B cell (primary cell): Measurements from ENCODE around the gene THAP9. TPM values are rescaled to one million over a fixed set of nuclear protein-coding genes. Genes with fewer than 3 reads are reported as not detected.

Experiments
- ATAC-seq: fragments of 200-7000 bp; cut with Tn5 transposase; one replicate; pipeline ENCODE4 v1.10.0; 2021; ENCODE audit warnings: low read depth, mild to moderate bottlenecking, moderate number of reproducible peaks, moderate library complexity
- CTCF ChIA-PET: fragments of 350-600 bp; sonication (Branson Sonifier 250); formaldehyde crosslinking; loops from one replicate; lab custom pipeline; 2021; ENCODE audit warnings: antibody characterized with exemption, inconsistent platforms; lab: Charles Lee
- POLR2A ChIA-PET: fragments of 350-600 bp; sonication (Branson Sonifier 250); formaldehyde crosslinking; loops from one replicate; lab custom pipeline; 2021; ENCODE audit warnings: antibody characterized with exemption; lab: Charles Lee
- DNase-seq: peaks from one replicate; pipeline ENCODE4 v3.0.0; 2013
- H2AFZ ChIP-seq: 2 replicates; pipeline ENCODE4 v1.6.1; 2012; ENCODE audit warnings: mild to moderate bottlenecking, low read depth, low read length; ENCODE audit not compliant: insufficient read depth, poor library complexity, severe bottlenecking
- H3K27ac ChIP-seq, 2 donors: 1 replicate in 1 of 2; 2 replicates in 1 of 2; pipeline ENCODE4 v1.5.1; 2012 to 2013; ENCODE audit warnings: low read length in 2 of 2, mild to moderate bottlenecking in 2 of 2, moderate library complexity in 1 of 2
- H3K27me3 ChIP-seq, 4 experiments: fragments of 200-600 bp in 1 of 4; sonication (generic) in 1 of 4; replicated peaks in 1 of 4; 1 replicate in 2 of 4; 2 replicates in 2 of 4; pipeline versions ENCODE4 v1.6.1 to v1.7.0; 2013 to 2016; ENCODE audit warnings: low read length in 3 of 4, mild to moderate bottlenecking in 2 of 4, mixed read lengths in 1 of 4, moderate library complexity in 1 of 4; ENCODE audit not compliant: insufficient read depth in 4 of 4, control insufficient read depth in 3 of 4; ENCODE audit errors: control extremely low read depth in 1 of 4
- H3K36me3 ChIP-seq, 2 experiments: replicated peaks in 1 of 2; 1 replicate in 1 of 2; 2 replicates in 1 of 2; pipeline versions ENCODE4 v1.6.1 to v1.7.1; 2013; ENCODE audit warnings: low read length in 1 of 2; ENCODE audit not compliant: insufficient read depth in 2 of 2, control insufficient read depth in 1 of 2; ENCODE audit errors: control extremely low read depth in 1 of 2, extremely low read depth in 1 of 2
- H3K4me1 ChIP-seq, 2 donors: fragments of 200-600 bp in 1 of 2; sonication (generic) in 1 of 2; 1 replicate in 1 of 2; 2 replicates in 1 of 2; pipeline versions ENCODE4 v1.5.1 to v1.6.1; 2013 to 2017; ENCODE audit warnings: low read length in 2 of 2; ENCODE audit not compliant: control insufficient read depth in 2 of 2, insufficient read depth in 2 of 2
- H3K4me2 ChIP-seq: replicated peaks from 2 replicates; pipeline ENCODE3; 2012; ENCODE audit warnings: mild to moderate bottlenecking, low read depth, low read length; ENCODE audit not compliant: poor library complexity, severe bottlenecking
- H3K4me3 ChIP-seq, 5 experiments: fragments of 200-600 bp in 1 of 5; sonication (generic) in 1 of 5; 1 replicate in 3 of 5; 2 replicates in 2 of 5; pipeline versions ENCODE4 v1.5.1 to v1.7.0; 2011 to 2016; ENCODE audit warnings: low read length in 4 of 5, mild to moderate bottlenecking in 4 of 5, low read depth in 2 of 5, control low read depth in 1 of 5, moderate library complexity in 1 of 5; ENCODE audit not compliant: insufficient read depth in 1 of 5; ENCODE audit errors: control extremely low read depth in 1 of 5, extremely low read depth in 1 of 5
- H3K79me2 ChIP-seq: fragments of 200-600 bp; sonication (generic); one replicate; pipeline ENCODE4 v1.6.0; 2016; ENCODE audit warnings: low read length; ENCODE audit not compliant: control insufficient read depth, insufficient read depth
- H3K9ac ChIP-seq: fragments of 200-600 bp; sonication (generic); 2 replicates; pipeline ENCODE4 v1.6.1; 2017; ENCODE audit warnings: mild to moderate bottlenecking, low read length, moderate library complexity
- H3K9me3 ChIP-seq, 3 donors: one replicate each; pipeline versions ENCODE4 v1.6.1 to v1.7.1; 2013; ENCODE audit warnings: low read length in 2 of 3; ENCODE audit not compliant: control insufficient read depth in 2 of 3, insufficient read depth in 1 of 3; ENCODE audit errors: control extremely low read depth in 1 of 3
- H4K20me1 ChIP-seq: 2 replicates; pipeline ENCODE4 v1.6.0; 2012; ENCODE audit warnings: mild to moderate bottlenecking, low read length; ENCODE audit not compliant: insufficient read depth, control insufficient read depth, poor library complexity, severe bottlenecking
- H3K27ac Mint-ChIP-seq: one replicate; pipeline ENCODE4 v1.8.0; 2021; ENCODE audit warnings: mixed read lengths
- H3K27me3 Mint-ChIP-seq: one replicate; pipeline ENCODE4 v1.8.0; 2021; ENCODE audit warnings: mixed read lengths
- H3K4me1 Mint-ChIP-seq: one replicate; pipeline ENCODE4 v1.8.0; 2021; ENCODE audit warnings: mixed read lengths
- H3K4me3 Mint-ChIP-seq: one replicate; pipeline ENCODE4 v1.8.0; 2021; ENCODE audit warnings: mixed read lengths
- H3K9me3 Mint-ChIP-seq: one replicate; pipeline ENCODE4 v1.8.0; 2022; ENCODE audit warnings: mixed read lengths; ENCODE audit not compliant: insufficient read depth
- CTCF ChIP-seq: fragments of 200-600 bp; IDR thresholded peaks from one replicate; pipeline ENCODE4 v1.8.0; 2022; ENCODE audit warnings: antibody characterized with exemption, mild to moderate bottlenecking
- EZH2 ChIP-seq: IDR thresholded peaks from 2 replicates; pipeline ENCODE4 v1.6.1; 2012; ENCODE audit warnings: borderline replicate concordance, low read depth, mild to moderate bottlenecking, moderate library complexity, low read length; ENCODE audit not compliant: insufficient read depth, poor library complexity, severe bottlenecking
- WGBS: methylation state at CpG from one replicate; pipeline ENCODE4 v1.1.5; 2013; ENCODE audit warnings: missing lambda C conversion rate; ENCODE audit not compliant: insufficient coverage; 5-methylcytosine and 5-hydroxymethylcytosine counted together
- intact Hi-C: fragments of 100-400 bp; cut with micrococcal nuclease; formaldehyde crosslinking; loops from one replicate; pipeline ENCODE4 v1.10.0; 2022
- polyA plus RNA-seq: library from polyadenylated mRNA; depleted of rRNA; stranded (reverse); fragments of >200 nt; gene quantifications from 2 replicates; pipeline ENCODE4 v1.2.3, GENCODE V29; 2012
- total RNA-seq, 2 donors: library from RNA; stranded (reverse); fragments of 120-200 nt in 1 of 2; gene quantifications; 1 replicate in 1 of 2; 2 replicates in 1 of 2; pipeline versions ENCODE4 v1.2.3 to v1.2.4, GENCODE V29; 2013 to 2022

THAP9 gene
- total and polyA plus RNA-seq, 2 donors (not counting 1 experiment from before 2014, with no cell fraction given): 2.0 to 6.8 TPM

- Histone ChIP-seq H3K9me3 (no peaks in the 10 kb centered on the region), H3K4me3 (no peak overlapping the region), H4K20me1 (peaks cover 6% of the 10 kb centered on the region), H2AFZ (no peak overlapping the region), H3K27me3 (no peaks in the 10 kb centered on the region), H3K79me2 (peaks cover 6% of the 10 kb centered on the region), H3K9ac (no peak overlapping the region), H3K4me2 (no peak overlapping the region), H3K4me1 (no peaks in the 10 kb centered on the region), H3K36me3 (peaks cover 27 to 89% of the 10 kb centered on the region in 2 experiments), H3K27ac (no peak overlapping the region)
- ATAC-seq (no peak), DNase-seq (no peak)
- no peaks in the 10 kb centered on the region for H3K27me3 Mint-ChIP-seq
- WGBS: no CpG with 5 or more reads among the region's 8 CpGs
- H3K4me3 Mint-ChIP-seq: no peak overlapping the region
- TF ChIP-seq CTCF (no peak), EZH2 (no peak)
- no peak overlapping the region for H3K27ac Mint-ChIP-seq
- H3K9me3 Mint-ChIP-seq: no peaks in the 10 kb centered on the region
- CTCF ChIA-PET: no interaction called here
- POLR2A ChIA-PET: interaction anchor here (0.7 kb wide), 1 partner anchor 574 kb away, joined by 3 read pairs; no protein-coding TSS in a partner anchor
- no peaks in the 10 kb centered on the region for H3K4me1 Mint-ChIP-seq
- intact Hi-C loops: no loop called here
These were observed 33.7 kb upstream of the THAP9 start for GRCh38 chr4:82866706-82867385.

- H3K4me1 ChIP-seq: no peaks in the 10 kb centered on the region
- no peaks in the 10 kb centered on the region for H3K9me3 Mint-ChIP-seq
- ATAC-seq (no peak), DNase-seq (no peak)
- peaks cover 6% of the 10 kb centered on the region for H3K79me2 ChIP-seq
- H3K27ac Mint-ChIP-seq: no peak overlapping the region
- no peaks in the 10 kb centered on the region for H3K4me1 Mint-ChIP-seq
- WGBS: 80% methylated on average over 1 of the region's 5 CpGs
- H3K36me3 ChIP-seq: peaks cover 25 to 87% of the 10 kb centered on the region in 2 experiments
- no peaks in the 10 kb centered on the region for H3K27me3 Mint-ChIP-seq
- ChIA-PET CTCF (interaction anchor here (1.0 kb wide), 1 partner anchor 26 kb away, joined by 3 read pairs; no protein-coding TSS in a partner anchor), POLR2A (no interaction called here)
- no peak for TF ChIP-seq CTCF
- TF ChIP-seq EZH2: no peak
- intact Hi-C loops: no loop called here
- H2AFZ ChIP-seq: no peak overlapping the region
- no peak overlapping the region for H3K4me2 ChIP-seq
- H3K27me3 ChIP-seq: no peaks in the 10 kb centered on the region
- H3K27ac ChIP-seq: no peak overlapping the region
- H3K9me3 ChIP-seq: no peaks in the 10 kb centered on the region
- no peak overlapping the region for H3K9ac ChIP-seq
- no peak overlapping the region for H3K4me3 ChIP-seq
- H4K20me1 ChIP-seq: no peaks in the 10 kb centered on the region
- H3K4me3 Mint-ChIP-seq: no peak overlapping the region
These were observed 32.0 kb upstream of the THAP9 start for GRCh38 chr4:82868572-82868971.
